ENCODE measurements around the gene NUF2. TPM values are rescaled to one million over a fixed set of nuclear protein-coding genes. Genes with fewer than 3 reads are reported as not detected.
"Not testable (repeated sequence)": the region's sequence is repeated elsewhere in the genome, so short reads cannot be mapped to it uniquely, and the experiment has no call there.

The NUF2 gene
- total RNA-seq, 1 donor from 2014 or later: 0.29 TPM

- no peak for DNase-seq (ENCODE audit: low spot score)
These were observed 9.4 kb downstream of the NUF2 start for GRCh38 chr1:163331116-163331515.

- no peak for DNase-seq (ENCODE audit: low spot score)
These were observed 13.5 kb downstream of the NUF2 start for GRCh38 chr1:163335216-163335615.

GRCh38 chr1:163337631-163338030 is 15.9 kb downstream of the NUF2 start:
- no peak for DNase-seq (ENCODE audit: low spot score)

- no peak for DNase-seq (ENCODE audit: low spot score)
These were observed 24.6 kb downstream of the NUF2 start for GRCh38 chr1:163346326-163346870.

- no peak for DNase-seq (ENCODE audit: low spot score)
These were observed 25.4 kb downstream of the NUF2 start for GRCh38 chr1:163347106-163347505.

GRCh38 chr1:163351912-163352311 is 30.2 kb downstream of the NUF2 start:
- DNase-seq (ENCODE audit: low spot score): no peak

DNA sequence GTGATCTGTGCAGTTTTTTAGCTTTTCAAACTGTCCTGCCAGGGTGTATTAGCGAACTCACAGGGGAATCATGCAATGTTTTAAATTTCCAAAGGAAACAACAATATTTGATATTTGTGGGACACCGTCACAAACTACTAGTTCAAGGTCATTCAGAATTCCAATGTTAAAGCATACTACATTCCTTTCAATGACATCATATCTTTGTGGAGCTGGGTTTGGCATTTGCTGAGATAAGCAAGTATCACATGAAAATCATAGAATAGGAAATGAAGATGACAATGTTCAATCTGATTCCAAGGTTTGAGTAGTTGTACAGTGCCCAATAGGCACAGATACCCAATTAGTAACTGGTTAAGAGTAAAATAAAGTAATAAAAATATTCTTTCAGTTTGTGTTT is 35.6 kb downstream of the NUF2 start:
- DNase-seq (ENCODE audit: low spot score): no peak

GRCh38 chr1:163358172-163358571 is 36.4 kb downstream of the NUF2 start:
- DNase-seq (ENCODE audit: low spot score): not testable (repeated sequence)

GRCh38 chr1:163361123-163361934 is 39.6 kb downstream of the NUF2 start:
- DNase-seq (ENCODE audit: low spot score): no peak

- no peak for DNase-seq (ENCODE audit: low spot score)
These were observed 43.4 kb downstream of the NUF2 start for GRCh38 chr1:163365186-163365585.

GRCh38 chr1:163366555-163366954 is 44.8 kb downstream of the NUF2 start:
- DNase-seq (ENCODE audit: low spot score): no peak

GRCh38 chr1:163367721-163368120 is 46.0 kb downstream of the NUF2 start:
- no peak for DNase-seq (ENCODE audit: low spot score)

DNA sequence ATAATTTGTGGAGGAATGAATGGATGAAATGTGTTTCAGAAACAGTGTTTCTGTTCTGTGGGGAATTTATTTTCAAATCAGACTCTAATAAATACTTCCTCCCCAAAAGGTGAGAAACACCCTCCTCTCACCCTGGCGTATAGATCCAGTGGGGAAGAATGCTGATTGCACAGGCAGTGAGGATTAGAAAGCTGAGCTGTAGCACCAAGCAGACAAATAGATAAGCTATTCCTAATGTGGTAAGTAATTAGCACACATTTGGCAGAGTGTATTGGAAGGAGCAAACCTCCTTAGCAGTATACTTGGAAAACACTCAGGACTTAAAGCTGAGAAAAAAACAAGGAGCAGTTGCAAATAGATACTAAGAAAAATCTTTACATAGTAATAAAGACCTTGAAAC is 50.8 kb downstream of the NUF2 start:
- no peak for DNase-seq (ENCODE audit: low spot score)

- no peak for DNase-seq (ENCODE audit: low spot score)
These were observed 56.8 kb downstream of the NUF2 start for GRCh38 chr1:163378554-163378953.

- DNase-seq (ENCODE audit: low spot score): no peak
These were observed 58.0 kb downstream of the NUF2 start for GRCh38 chr1:163379801-163380200.

GRCh38 chr1:163381487-163382184 is 59.9 kb downstream of the NUF2 start:
- DNase-seq (ENCODE audit: low spot score): no peak

- no peak for DNase-seq (ENCODE audit: low spot score)
These were observed 60.6 kb downstream of the NUF2 start for GRCh38 chr1:163382395-163382794.

DNA sequence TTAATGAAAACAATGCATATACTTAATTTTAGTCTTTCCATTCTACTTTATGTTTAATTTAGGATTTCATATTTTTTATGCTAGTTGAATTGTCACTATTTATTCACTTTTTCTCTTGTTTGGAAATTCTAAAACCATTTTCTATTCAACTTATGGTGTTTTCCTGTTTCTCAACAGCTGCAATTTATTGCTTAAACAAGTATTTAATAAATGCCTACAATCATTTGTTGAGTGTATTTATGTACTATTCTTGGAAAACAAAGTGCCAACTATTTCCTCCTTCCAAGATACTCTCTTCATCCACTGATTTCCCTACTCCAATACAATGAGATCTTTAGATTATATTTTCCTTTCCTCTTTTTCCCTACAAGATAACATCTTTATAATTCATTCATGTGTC is 65.4 kb downstream of the NUF2 start:
- no peak for DNase-seq (ENCODE audit: low spot score)

DNA sequence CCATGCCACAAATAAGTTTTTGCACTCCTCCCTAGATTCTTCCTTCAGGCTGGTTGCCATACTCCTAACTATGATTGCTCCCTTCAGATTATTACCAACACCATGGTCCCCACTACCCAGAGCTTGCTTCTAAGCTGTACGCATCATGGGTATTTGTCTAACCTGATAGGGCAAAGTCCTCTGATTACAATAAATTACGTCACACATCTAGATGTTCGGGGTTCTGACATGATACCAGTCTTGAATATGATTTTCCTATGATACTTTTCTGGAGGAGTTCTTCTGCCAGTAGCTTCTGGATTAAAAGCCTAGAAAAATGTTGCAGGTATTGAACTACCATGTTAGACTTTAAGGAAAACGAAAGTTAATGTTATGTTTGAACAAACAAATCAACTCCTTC is 67.2 kb downstream of the NUF2 start:
- DNase-seq (ENCODE audit: low spot score): no peak

- no peak for DNase-seq (ENCODE audit: low spot score)
These were observed 74.0 kb downstream of the NUF2 start for GRCh38 chr1:163395790-163396189.

- no peak for DNase-seq (ENCODE audit: low spot score)
These were observed 75.9 kb downstream of the NUF2 start for GRCh38 chr1:163397451-163398200.

- DNase-seq (ENCODE audit: low spot score): no peak
These were observed 77.2 kb downstream of the NUF2 start for GRCh38 chr1:163399001-163399400.

Data from mesenteric fat pad (tissue), 1 donor.